PC-9 (cell line): ENCODE data around the gene EIF2S2. TPM values are rescaled to one million over a fixed set of nuclear protein-coding genes. Genes with fewer than 3 reads are reported as not detected.

Experiments
- BruUV-seq: library from RNA; stranded (reverse); fragments of 400-500 nt; replicated peaks from 2 replicates; lab custom pipeline; 2021; lab: Mats Ljungman, UMichigan
- CTCF ChIA-PET: fragments of 300-600 bp; sonication (Branson Sonifier 250); formaldehyde crosslinking; loops from one replicate; lab custom pipeline; 2022; ENCODE audit warnings: antibody characterized with exemption; lab: Charles Lee
- POLR2A ChIA-PET: fragments of 300-600 bp; sonication (Branson Sonifier 250); formaldehyde crosslinking; loops from one replicate; lab custom pipeline; 2022; ENCODE audit warnings: antibody characterized with exemption; ENCODE audit not compliant: unreplicated experiment; lab: Charles Lee
- DNase-seq, 2 experiments: peaks; one replicate each; pipeline versions ENCODE4 v3.0.0 to v3.0.0-alpha.2; 2015 to 2022; ENCODE audit warnings: mixed read lengths in 1 of 2
- H2AFZ ChIP-seq: fragments of 200-600 bp; sonication (generic); 2 replicates; pipeline ENCODE4 v1.8.1; 2017; ENCODE audit warnings: antibody characterized with exemption
- H3F3A ChIP-seq: fragments of 200-600 bp; sonication (generic); 2 replicates; pipeline ENCODE4 v1.8.1; 2017; ENCODE audit warnings: antibody characterized with exemption, mild to moderate bottlenecking, low read depth; ENCODE audit not compliant: insufficient read depth
- H3K27ac ChIP-seq: fragments of 200-600 bp; sonication (generic); 2 replicates; pipeline ENCODE4 v1.6.1; 2016; ENCODE audit warnings: mixed run types
- H3K27me3 ChIP-seq: fragments of 200-600 bp; sonication (generic); 2 replicates; pipeline ENCODE4 v1.6.1; 2016; ENCODE audit warnings: low read depth, mixed run types; ENCODE audit not compliant: insufficient read depth
- H3K36me3 ChIP-seq: fragments of 200-600 bp; sonication (generic); 2 replicates; pipeline ENCODE4 v1.6.1; 2016; ENCODE audit warnings: low read depth, mixed run types
- H3K4me1 ChIP-seq: fragments of 200-600 bp; sonication (generic); replicated peaks from 2 replicates; pipeline ENCODE4 v1.6.1; 2016; ENCODE audit warnings: mixed run types; ENCODE audit not compliant: insufficient read depth
- H3K4me2 ChIP-seq: fragments of 200-600 bp; sonication (generic); 2 replicates; pipeline ENCODE4 v1.6.1; 2017; ENCODE audit warnings: mixed run types
- H3K4me3 ChIP-seq: fragments of 200-600 bp; sonication (generic); 2 replicates; pipeline ENCODE4 v1.6.1; 2016; ENCODE audit warnings: mixed run types
- H3K79me2 ChIP-seq: fragments of 200-600 bp; sonication (generic); 2 replicates; pipeline ENCODE4 v1.6.1; 2017; ENCODE audit warnings: low read depth, mixed run types
- H3K9me2 ChIP-seq: fragments of 200-600 bp; sonication (generic); 2 replicates; pipeline ENCODE4 v1.8.1; 2017; ENCODE audit warnings: mild to moderate bottlenecking; ENCODE audit not compliant: insufficient read depth
- H3K9me3 ChIP-seq: fragments of 200-600 bp; sonication (generic); 2 replicates; pipeline ENCODE4 v1.8.1; 2016; ENCODE audit warnings: low read depth; ENCODE audit not compliant: insufficient read depth
- H4K20me1 ChIP-seq: fragments of 200-600 bp; sonication (generic); 2 replicates; pipeline ENCODE4 v1.8.1; 2017; ENCODE audit not compliant: insufficient read depth
- CTCF ChIP-seq: fragments of 200-600 bp; sonication (generic); conservative IDR thresholded peaks from 2 replicates; pipeline ENCODE4 v1.6.1; 2017; ENCODE audit warnings: mixed run types, antibody characterized with exemption, mild to moderate bottlenecking, moderate library complexity
- EZH2 ChIP-seq: fragments of 200-600 bp; sonication (generic); IDR thresholded peaks from 2 replicates; pipeline ENCODE4 v1.8.0; 2017; ENCODE audit warnings: antibody characterized with exemption, low read depth
- intact Hi-C: fragments of 100-400 bp; cut with micrococcal nuclease; formaldehyde crosslinking; loops from one replicate; pipeline ENCODE4 v1.10.0; 2022; ENCODE audit not compliant: unreplicated experiment
- total RNA-seq: library from RNA; stranded (reverse); gene quantifications from 2 replicates; pipeline ENCODE4 v1.2.3, GENCODE V29; 2021

The EIF2S2 gene
- total RNA-seq, 1 experiment from 2014 or later, result 162 TPM

GRCh38 chr20:34096699-34097444 lies 15.2 kb downstream of the EIF2S2 start:
- no peak for TF ChIP-seq CTCF
- no peak for TF ChIP-seq EZH2
- Histone ChIP-seq H2AFZ (no peak overlapping the region), H3K27me3 (no peaks in the 10 kb centered on the region), H3K9me2 (no peaks in the 10 kb centered on the region), H3K4me2 (no peak overlapping the region), H3K4me3 (no peak overlapping the region), H3K4me1 (no peaks in the 10 kb centered on the region), H3K79me2 (peaks cover 82% of the 10 kb centered on the region), H3K9me3 (no peaks in the 10 kb centered on the region), H4K20me1 (peaks cover 99% of the 10 kb centered on the region), H3F3A (peaks cover 91% of the 10 kb centered on the region), H3K36me3 (peaks cover 86% of the 10 kb centered on the region), H3K27ac (no peak overlapping the region)
- DNase-seq, result no peak
- intact Hi-C loops, result no loop called here
- CTCF ChIA-PET, result no interaction called here
- no TSS peak for BruUV-seq
- POLR2A ChIA-PET, result no interaction called here

GRCh38 chr20:34095825-34096224 lies 16.2 kb downstream of the EIF2S2 start:
- no peak overlapping the region for H3K4me2 ChIP-seq
- H3K4me1 ChIP-seq, result no peaks in the 10 kb centered on the region
- H3K36me3 ChIP-seq, result peaks cover 86% of the 10 kb centered on the region
- H4K20me1 ChIP-seq, result peaks cover 97% of the 10 kb centered on the region
- ChIA-PET POLR2A (no interaction called here), CTCF (no interaction called here)
- H3K27ac ChIP-seq, result no peak overlapping the region
- no peaks in the 10 kb centered on the region for H3K27me3 ChIP-seq
- intact Hi-C loops, result no loop called here
- H3F3A ChIP-seq, result peaks cover 89% of the 10 kb centered on the region
- no peak overlapping the region for H2AFZ ChIP-seq
- H3K4me3 ChIP-seq, result no peak overlapping the region
- peaks cover 72% of the 10 kb centered on the region for H3K79me2 ChIP-seq
- no peak for TF ChIP-seq EZH2
- no peak for TF ChIP-seq CTCF
- DNase-seq, result no peak
- BruUV-seq, result no TSS peak
- H3K9me2 ChIP-seq, result no peaks in the 10 kb centered on the region
- H3K9me3 ChIP-seq, result no peaks in the 10 kb centered on the region

GRCh38 chr20:34093895-34094294 lies 18.1 kb downstream of the EIF2S2 start:
- DNase-seq, result no peak
- peaks cover 97% of the 10 kb centered on the region for H3F3A ChIP-seq
- intact Hi-C loops, result no loop called here
- no peak overlapping the region for H3K4me2 ChIP-seq
- no peaks in the 10 kb centered on the region for H3K9me2 ChIP-seq
- H4K20me1 ChIP-seq, result peaks cover 98% of the 10 kb centered on the region
- no peak overlapping the region for H3K4me3 ChIP-seq
- ChIA-PET POLR2A (interaction anchor here (0.7 kb wide), 2 partner anchors 18 to 654 kb away, joined by 3 to 5 read pairs; partner anchors contain the start of gene EIF2S2), CTCF (interaction anchor here (0.6 kb wide), 1 partner anchor 20 kb away, joined by 6 read pairs; no protein-coding TSS in a partner anchor)
- no peak overlapping the region for H2AFZ ChIP-seq
- H3K27me3 ChIP-seq, result no peaks in the 10 kb centered on the region
- no peaks in the 10 kb centered on the region for H3K4me1 ChIP-seq
- H3K27ac ChIP-seq, result no peak overlapping the region
- TF ChIP-seq CTCF, result no peak
- TF ChIP-seq EZH2, result no peak
- H3K9me3 ChIP-seq, result no peaks in the 10 kb centered on the region
- peaks cover 82% of the 10 kb centered on the region for H3K36me3 ChIP-seq
- no TSS peak for BruUV-seq
- peaks cover 53% of the 10 kb centered on the region for H3K79me2 ChIP-seq
